ENCODE data around the gene LCAT. TPM values are rescaled to one million over a fixed set of nuclear protein-coding genes. Genes with fewer than 3 reads are reported as not detected.

LCAT gene
- total and polyA plus RNA-seq, 2 experiments from 2014 or later: 13.7 to 18.9 TPM

- H3K27me3 ChIP-seq (ENCODE audit: insufficient read depth): no peaks in the 10 kb centered on the region
- peaks cover 29% of the 10 kb centered on the region for H3K79me2 ChIP-seq (replicated peaks; ENCODE audit: insufficient read depth)
- H4K20me1 ChIP-seq (replicated peaks; ENCODE audit: insufficient read depth): peaks cover 22% of the 10 kb centered on the region
- no peak overlapping the region for H3K4me3 ChIP-seq
- 0 out of 2 replicates have a peak, but pooled peaks cover 10% of the 10 kb centered on the region for H3F3A ChIP-seq (replicated peaks; ENCODE audit: low read depth)
- H3K9me3 Mint-ChIP-seq: no peaks in the 10 kb centered on the region; the same call in 2 of the 3 replicates
- ATAC-seq: no peak
- peaks cover 4% of the 10 kb centered on the region for H3K36me3 ChIP-seq (ENCODE audit: insufficient read depth)
- no peak for DNase-seq (ENCODE audit: low spot score)
- H2AFZ ChIP-seq: no peak overlapping the region
- TF ChIP-seq CTCF (conservative IDR thresholded peaks at IDR 0.05; ENCODE audit: low read depth in 2 of 2): no peak
- no peak for TF ChIP-seq JUNB (IDR thresholded peaks at IDR 0.05; ENCODE audit: unreplicated experiment)
- no peak for TF ChIP-seq POLR2AphosphoS5 (IDR thresholded peaks at IDR 0.05; ENCODE audit: low read depth)
- no peak for TF ChIP-seq ZNF462 (CRISPR knock-in tag; IDR thresholded peaks at IDR 0.05)
- TF ChIP-seq CREB1 (CRISPR knock-in tag; IDR thresholded peaks at IDR 0.05; ENCODE audit: low read depth): no peak
- no peak for TF ChIP-seq EZH2 (IDR thresholded peaks at IDR 0.05; ENCODE audit: low read depth, unreplicated experiment)
- TF ChIP-seq NANOG (IDR thresholded peaks at IDR 0.05; ENCODE audit: borderline replicate concordance): no peak
- no peak for TF ChIP-seq EZH2phosphoT487 (IDR thresholded peaks at IDR 0.05; ENCODE audit: unreplicated experiment)
- no peak for TF ChIP-seq ZNF331 (CRISPR knock-in tag; IDR thresholded peaks at IDR 0.05; ENCODE audit: low read depth)
- TF ChIP-seq ZNF114 (CRISPR knock-in tag; IDR thresholded peaks at IDR 0.05): no peak
- no peak for TF ChIP-seq STAT1 (IDR thresholded peaks at IDR 0.05; ENCODE audit: unreplicated experiment)
- TF ChIP-seq REST (IDR thresholded peaks at IDR 0.05; ENCODE audit: unreplicated experiment): no peak
- no peak for TF ChIP-seq ETS1 (IDR thresholded peaks at IDR 0.05)
- H3K36me3 Mint-ChIP-seq (ENCODE audit: low read depth): peaks cover 31% of the 10 kb centered on the region
- H3K4me2 ChIP-seq: no peak overlapping the region
- no peak overlapping the region for H3K27ac ChIP-seq (ENCODE audit: low read depth)
- H3K4me1 Mint-ChIP-seq: peaks cover 28% of the 10 kb centered on the region
- H3K27me3 Mint-ChIP-seq (ENCODE audit: insufficient read depth, low read depth, poor library complexity): peaks cover 7% of the 10 kb centered on the region
- H3K4me3 Mint-ChIP-seq: no peak overlapping the region
- no peaks in the 10 kb centered on the region for H3K9me2 ChIP-seq (ENCODE audit: insufficient read depth)
- H3K27ac Mint-ChIP-seq: no peak overlapping the region
- peaks cover 25% of the 10 kb centered on the region for H3K4me1 ChIP-seq (ENCODE audit: insufficient read depth)
Observed at GRCh38 chr16:67961551-67961957, 17.6 kb upstream of the LCAT start.

Measured in GM23338 (cell line).